NT2/D1 (cell line): ENCODE data around the gene FEZ2.

Experiments
- SUZ12 ChIP-seq: IDR thresholded peaks from 2 replicates; pipeline ENCODE4 v1.6.1; 2011; ENCODE audit not compliant: insufficient read length, insufficient read depth; ENCODE audit errors: extremely low read depth
- YY1 ChIP-seq: IDR thresholded peaks from 2 replicates; pipeline ENCODE4 v1.6.1; 2011; ENCODE audit not compliant: insufficient read length, insufficient read depth
- ZNF274 ChIP-seq: IDR thresholded peaks from 2 replicates; pipeline ENCODE4 v1.6.1; 2011; ENCODE audit warnings: mild to moderate bottlenecking, low read depth, low read length

GRCh38 chr2:36587556-36587955 lies 10.4 kb downstream of the FEZ2 start:
- TF ChIP-seq ZNF274 (no peak), YY1 (no peak), SUZ12 (no peak)
